OCI-LY7 (cell line): ENCODE results near the gene CBFA2T3. TPM values are rescaled to one million over a fixed set of nuclear protein-coding genes. Genes with fewer than 3 reads are reported as not detected.

Experiments
- BruUV-seq: library from RNA; stranded (reverse); fragments of 400-500 nt; replicated peaks from 2 replicates; lab custom pipeline; 2021; lab: Mats Ljungman, UMichigan
- CTCF ChIA-PET: fragments of 300-600 bp; sonication (Branson Sonifier 250); formaldehyde crosslinking; loops from one replicate; lab custom pipeline; 2022; ENCODE audit warnings: antibody characterized with exemption; ENCODE audit not compliant: unreplicated experiment; lab: Charles Lee
- POLR2A ChIA-PET: fragments of 300-600 bp; sonication (Branson Sonifier 250); formaldehyde crosslinking; loops from one replicate; lab custom pipeline; 2022; ENCODE audit warnings: antibody characterized with exemption; lab: Charles Lee
- DNase-seq: peaks from one replicate; pipeline ENCODE4 v3.0.0-alpha.2; 2015; ENCODE audit warnings: low spot score
- H2AFZ ChIP-seq: fragments of 200-600 bp; sonication (generic), shearing (Covaris generic); 2 replicates; pipeline ENCODE4 v1.6.1; 2014; ENCODE audit warnings: mild to moderate bottlenecking, antibody characterized with exemption, low read length, moderate library complexity
- H3K27ac ChIP-seq: fragments of 200-600 bp; sonication (generic); 2 replicates; pipeline ENCODE4 v1.5.1; 2014; ENCODE audit warnings: mixed run types, low read depth, mild to moderate bottlenecking, moderate library complexity, low read length, inconsistent platforms; ENCODE audit not compliant: poor library complexity, severe bottlenecking
- H3K36me3 ChIP-seq: fragments of 200-600 bp; sonication (generic); 2 replicates; pipeline ENCODE4 v1.6.1; 2014; ENCODE audit warnings: mild to moderate bottlenecking, antibody characterized with exemption, low read length, moderate library complexity, mixed read lengths; ENCODE audit not compliant: insufficient read depth
- H3K4me1 ChIP-seq: fragments of 200-600 bp; sonication (generic); 2 replicates; pipeline ENCODE4 v1.5.1; 2014; ENCODE audit warnings: mild to moderate bottlenecking, low read length; ENCODE audit not compliant: insufficient read depth, poor library complexity, severe bottlenecking
- H3K4me2 ChIP-seq: fragments of 200-600 bp; sonication (generic); 2 replicates; pipeline ENCODE4 v1.6.1; 2014; ENCODE audit warnings: mild to moderate bottlenecking, low read length
- H3K4me3 ChIP-seq: fragments of 200-600 bp; sonication (generic); 2 replicates; pipeline ENCODE4 v1.5.1; 2014; ENCODE audit warnings: mild to moderate bottlenecking, low read depth, low read length; ENCODE audit not compliant: poor library complexity, severe bottlenecking
- H3K79me2 ChIP-seq: fragments of 200-600 bp; sonication (generic); 2 replicates; pipeline ENCODE4 v1.6.1; 2016; ENCODE audit warnings: low read depth, mild to moderate bottlenecking, low read length, moderate library complexity, mixed read lengths; ENCODE audit not compliant: insufficient read depth
- H3K9me2 ChIP-seq: fragments of 200-600 bp; sonication (generic); 2 replicates; pipeline ENCODE4 v1.6.1; 2016; ENCODE audit warnings: mild to moderate bottlenecking, low read length, mixed read lengths; ENCODE audit not compliant: insufficient read depth
- H3K9me3 ChIP-seq: fragments of 200-600 bp; sonication (generic); 2 replicates; pipeline ENCODE4 v1.6.1; 2014; ENCODE audit warnings: mild to moderate bottlenecking, mixed run types, low read length, mixed read lengths
- H4K20me1 ChIP-seq: fragments of 200-600 bp; sonication (generic); 2 replicates; pipeline ENCODE4 v1.6.1; 2014; ENCODE audit warnings: mild to moderate bottlenecking, antibody characterized with exemption, low read length, moderate library complexity, mixed read lengths; ENCODE audit not compliant: insufficient read depth
- EZH2phosphoT487 ChIP-seq: fragments of 200-600 bp; sonication (generic); IDR thresholded peaks from 2 replicates; pipeline ENCODE4 v1.6.1; 2018; ENCODE audit warnings: low read depth, borderline replicate concordance, mild to moderate bottlenecking, mixed run types, antibody characterized with exemption, low read length, moderate library complexity, mixed read lengths
- intact Hi-C: fragments of 100-400 bp; cut with micrococcal nuclease; formaldehyde crosslinking; loops from one replicate; pipeline ENCODE4 v1.10.0; 2022; ENCODE audit not compliant: unreplicated experiment
- total RNA-seq, 2 experiments: library from RNA; depleted of rRNA in 1 of 2; stranded (reverse); fragments of >200 nt in 1 of 2; shearing (Covaris generic) in 1 of 2; gene quantifications; 2 replicates each; pipeline ENCODE4 v1.2.3, GENCODE V29; 2014 to 2022
- TF ChIP-seq, protein P1 (sequence below): fragments of 200-600 bp; sonication (generic); conservative IDR thresholded peaks from 2 replicates; pipeline ENCODE4 v1.5.1; 2014; ENCODE audit warnings: mild to moderate bottlenecking, antibody characterized with exemption, low read length, moderate library complexity, mixed read lengths

CBFA2T3 gene
- total RNA-seq, 2 experiments from 2014 or later = 1.1 to 48.0 TPM

DNA sequence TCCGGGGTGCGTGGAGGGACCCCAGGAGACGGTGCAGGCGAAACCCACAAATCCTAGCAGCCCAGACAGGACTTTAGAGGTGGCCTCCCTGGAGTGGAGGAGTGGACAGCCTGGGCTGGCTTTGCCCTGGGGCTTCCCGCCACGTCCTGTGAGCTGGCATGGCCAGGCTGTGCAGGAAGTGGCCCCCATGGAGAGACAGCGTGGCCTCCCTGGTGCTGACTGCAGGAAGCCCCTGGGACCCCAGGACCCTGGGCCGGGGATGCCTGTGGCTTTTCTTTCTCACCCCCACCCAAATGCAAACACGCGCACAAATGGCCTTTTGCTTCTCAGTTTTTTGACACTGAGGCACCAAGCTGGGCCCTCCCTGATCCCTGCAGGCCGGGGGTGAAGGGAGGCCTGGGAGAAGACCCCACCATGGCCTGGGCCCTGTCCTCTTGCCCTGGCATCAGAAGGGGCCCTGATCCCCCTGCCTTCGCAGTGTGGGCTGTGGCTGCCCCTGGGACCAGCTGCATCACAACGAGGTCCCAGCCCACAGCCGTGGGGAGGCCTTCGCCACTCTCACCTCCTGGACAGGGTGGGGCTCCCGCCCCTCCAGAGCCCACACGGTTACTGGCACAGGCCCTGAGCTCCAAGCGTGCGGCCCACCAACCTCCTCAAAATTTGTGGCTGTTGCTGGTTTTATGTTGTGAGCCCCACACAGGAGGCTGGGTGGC lies 58.9 kb downstream of the CBFA2T3 start:
- no peak for TF ChIP-seq EZH2phosphoT487
- TF ChIP-seq, protein P1, sequence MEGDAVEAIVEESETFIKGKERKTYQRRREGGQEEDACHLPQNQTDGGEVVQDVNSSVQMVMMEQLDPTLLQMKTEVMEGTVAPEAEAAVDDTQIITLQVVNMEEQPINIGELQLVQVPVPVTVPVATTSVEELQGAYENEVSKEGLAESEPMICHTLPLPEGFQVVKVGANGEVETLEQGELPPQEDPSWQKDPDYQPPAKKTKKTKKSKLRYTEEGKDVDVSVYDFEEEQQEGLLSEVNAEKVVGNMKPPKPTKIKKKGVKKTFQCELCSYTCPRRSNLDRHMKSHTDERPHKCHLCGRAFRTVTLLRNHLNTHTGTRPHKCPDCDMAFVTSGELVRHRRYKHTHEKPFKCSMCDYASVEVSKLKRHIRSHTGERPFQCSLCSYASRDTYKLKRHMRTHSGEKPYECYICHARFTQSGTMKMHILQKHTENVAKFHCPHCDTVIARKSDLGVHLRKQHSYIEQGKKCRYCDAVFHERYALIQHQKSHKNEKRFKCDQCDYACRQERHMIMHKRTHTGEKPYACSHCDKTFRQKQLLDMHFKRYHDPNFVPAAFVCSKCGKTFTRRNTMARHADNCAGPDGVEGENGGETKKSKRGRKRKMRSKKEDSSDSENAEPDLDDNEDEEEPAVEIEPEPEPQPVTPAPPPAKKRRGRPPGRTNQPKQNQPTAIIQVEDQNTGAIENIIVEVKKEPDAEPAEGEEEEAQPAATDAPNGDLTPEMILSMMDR = no peak
- Histone ChIP-seq H3K9me2 (no peaks in the 10 kb centered on the region), H3K4me3 (no peak overlapping the region), H3K4me2 (no peak overlapping the region), H3K9me3 (no peaks in the 10 kb centered on the region), H4K20me1 (no peaks in the 10 kb centered on the region), H3K36me3 (peaks cover 5% of the 10 kb centered on the region; the same call in 1 of the 2 replicates), H2AFZ (no peak overlapping the region), H3K79me2 (no peaks in the 10 kb centered on the region), H3K4me1 (no peaks in the 10 kb centered on the region), H3K27ac (no peak overlapping the region)
- BruUV-seq = no TSS peak
- ChIA-PET POLR2A (no interaction called here), CTCF (no interaction called here)
- DNase-seq = no peak
- intact Hi-C loops = no loop called here

DNA sequence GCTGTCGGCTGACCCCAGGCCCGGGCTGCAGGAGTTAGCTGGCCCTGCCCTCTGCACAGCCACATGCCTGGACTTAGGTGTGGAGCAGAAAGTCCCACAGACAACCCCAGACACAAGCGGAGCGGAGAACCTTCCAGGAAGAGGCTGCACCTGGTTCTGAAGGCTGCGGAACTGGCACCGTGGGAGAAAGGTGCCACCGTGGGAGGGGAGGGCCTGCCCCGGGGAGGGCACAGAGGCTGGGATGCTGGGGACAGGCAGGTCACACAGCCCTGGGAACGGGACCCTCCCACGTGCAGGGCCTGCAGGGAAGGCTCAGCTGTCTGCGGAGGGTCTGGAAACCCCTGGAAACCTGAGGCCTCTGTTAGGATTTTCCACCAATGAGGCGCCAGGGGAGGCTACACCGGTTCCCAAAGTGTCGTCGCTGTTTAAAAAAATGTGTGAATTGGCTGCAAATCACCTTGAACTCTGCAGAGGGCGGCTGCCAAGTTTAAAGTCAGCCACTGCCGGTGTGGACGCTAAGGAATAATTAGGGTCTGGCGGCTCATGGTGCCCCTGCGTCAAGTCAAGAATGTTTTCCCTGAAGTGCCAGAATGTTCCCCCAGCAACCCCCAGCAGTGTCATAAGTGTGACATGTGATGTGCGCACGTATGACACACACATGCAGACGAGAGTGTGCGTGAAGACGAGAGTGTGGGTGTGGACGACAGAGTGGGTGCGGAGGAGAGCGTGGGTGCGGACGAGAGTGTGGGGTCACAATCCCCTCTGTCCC lies 59.7 kb downstream of the CBFA2T3 start:
- Histone ChIP-seq H3K36me3 (peaks cover 5% of the 10 kb centered on the region; the same call in 1 of the 2 replicates), H3K4me1 (no peaks in the 10 kb centered on the region), H2AFZ (no peak overlapping the region), H3K9me3 (no peaks in the 10 kb centered on the region), H3K4me3 (no peak overlapping the region), H3K9me2 (no peaks in the 10 kb centered on the region), H3K4me2 (no peak overlapping the region), H3K27ac (no peak overlapping the region), H4K20me1 (no peaks in the 10 kb centered on the region), H3K79me2 (no peaks in the 10 kb centered on the region)
- POLR2A ChIA-PET = no interaction called here
- CTCF ChIA-PET = no interaction called here
- no peak for DNase-seq
- TF ChIP-seq, protein P1 = no peak
- TF ChIP-seq EZH2phosphoT487 = no peak
- intact Hi-C loops = no loop called here
- no TSS peak for BruUV-seq
